HUDEP-2 (cell line): ENCODE data around the gene DRAP1.

Experiments
- DNase-seq, 76 experiments: peaks; one replicate each; lab custom pipeline; 2025; ENCODE audit not compliant: unreplicated experiment in 76 of 76; lab: John Stamatoyannopoulos, UW

DRAP1 gene

DNA sequence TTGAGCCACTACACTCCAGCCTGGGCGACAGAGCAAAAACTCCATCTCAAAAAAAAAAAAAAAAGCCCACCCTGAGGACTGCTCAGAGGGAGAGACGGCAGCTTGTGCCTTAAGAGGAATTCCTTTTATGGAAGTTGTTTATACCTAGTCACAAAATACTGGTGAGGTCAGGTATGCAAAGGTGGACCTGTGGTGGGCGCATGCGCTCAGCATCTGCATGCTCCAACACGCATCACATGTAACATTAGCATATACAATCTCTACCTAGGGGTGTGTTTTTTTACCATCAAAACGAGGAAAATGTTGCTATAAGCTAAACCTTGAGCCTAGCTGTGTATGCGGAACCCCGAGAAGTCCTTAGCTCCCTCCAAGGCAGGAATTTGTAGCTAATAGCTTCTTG, 35.5 kb downstream of the DRAP1 start:
- DNase-seq = no peak

DNA sequence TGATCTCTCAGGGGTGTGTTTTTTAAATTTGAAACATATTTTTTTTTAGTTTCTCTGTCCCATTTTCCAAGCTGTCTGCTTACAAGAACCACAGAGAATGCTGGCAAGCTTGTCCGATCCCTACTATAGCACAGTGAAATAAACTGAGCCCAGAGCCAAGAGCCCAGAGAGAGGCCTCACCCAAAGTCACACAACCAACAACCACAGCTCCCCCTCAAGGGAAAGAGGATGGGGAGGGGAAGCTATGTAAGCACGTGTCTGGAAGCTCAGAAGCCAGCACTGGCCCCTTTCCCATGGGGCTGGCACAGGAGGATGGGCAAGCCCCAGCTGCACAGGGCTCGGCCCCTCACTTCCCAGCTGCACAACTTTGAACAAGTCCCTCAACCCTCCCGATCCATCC, 39.1 kb downstream of the DRAP1 start:
- peak in 1 of 76 experiments; percentile 1 for DNase-seq

DNA sequence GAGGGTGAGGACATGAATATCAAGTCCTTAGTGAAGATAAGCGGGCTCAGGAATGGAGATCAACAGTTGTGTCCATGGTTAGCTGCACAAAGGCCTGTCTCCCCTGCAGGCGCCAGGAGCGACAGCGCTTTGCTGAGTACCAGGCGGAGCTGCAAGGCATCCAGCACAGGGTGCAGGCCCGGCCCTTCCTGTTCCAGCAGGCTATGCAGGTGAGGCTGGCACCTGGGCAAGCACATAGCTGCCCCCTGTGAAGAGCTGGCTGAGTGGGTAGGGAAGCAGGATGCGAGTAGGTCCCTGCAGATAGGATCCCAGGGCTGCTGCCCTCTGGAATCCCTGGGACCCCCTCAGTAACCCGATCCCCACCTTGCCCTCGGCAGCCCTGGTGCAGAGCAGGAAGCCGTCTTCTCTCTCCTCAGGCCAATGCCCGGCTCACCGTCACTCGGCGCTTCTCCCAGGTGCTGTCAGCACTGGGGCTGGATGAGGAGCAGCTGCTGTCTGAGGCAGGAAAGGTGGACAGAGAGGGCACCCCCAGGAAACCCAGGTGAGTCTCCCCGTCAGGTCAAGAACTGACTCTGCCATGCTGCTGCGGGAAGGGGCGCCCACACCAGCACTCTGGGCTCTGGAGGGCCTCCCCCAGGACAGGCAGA, 39.7 kb downstream of the DRAP1 start:
- DNase-seq = no peak

DNA sequence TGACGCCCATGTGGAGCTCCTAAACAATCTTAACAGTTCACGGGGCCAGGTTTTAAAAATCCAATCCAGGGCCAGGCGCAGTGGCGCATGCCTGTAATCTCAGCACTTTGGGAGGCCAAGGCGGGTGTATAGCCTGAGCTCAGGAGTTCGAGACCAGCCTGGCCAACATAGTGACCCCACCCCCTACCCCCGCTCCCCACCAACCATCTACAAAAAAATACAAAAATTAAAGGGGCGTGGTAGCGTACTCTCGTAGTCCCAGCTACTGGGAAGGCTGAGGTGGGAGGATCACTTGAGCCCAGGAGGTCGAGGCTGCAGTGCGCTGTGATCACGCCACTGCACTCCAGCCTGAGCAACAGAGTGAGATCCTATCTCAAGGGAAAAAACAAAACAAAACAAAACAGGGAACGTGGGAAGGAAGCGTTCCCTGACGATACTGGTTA, 41.6 kb downstream of the DRAP1 start:
- peak in 4 of 76 experiments; percentile 6 to 42 (median 28) for DNase-seq

DNA sequence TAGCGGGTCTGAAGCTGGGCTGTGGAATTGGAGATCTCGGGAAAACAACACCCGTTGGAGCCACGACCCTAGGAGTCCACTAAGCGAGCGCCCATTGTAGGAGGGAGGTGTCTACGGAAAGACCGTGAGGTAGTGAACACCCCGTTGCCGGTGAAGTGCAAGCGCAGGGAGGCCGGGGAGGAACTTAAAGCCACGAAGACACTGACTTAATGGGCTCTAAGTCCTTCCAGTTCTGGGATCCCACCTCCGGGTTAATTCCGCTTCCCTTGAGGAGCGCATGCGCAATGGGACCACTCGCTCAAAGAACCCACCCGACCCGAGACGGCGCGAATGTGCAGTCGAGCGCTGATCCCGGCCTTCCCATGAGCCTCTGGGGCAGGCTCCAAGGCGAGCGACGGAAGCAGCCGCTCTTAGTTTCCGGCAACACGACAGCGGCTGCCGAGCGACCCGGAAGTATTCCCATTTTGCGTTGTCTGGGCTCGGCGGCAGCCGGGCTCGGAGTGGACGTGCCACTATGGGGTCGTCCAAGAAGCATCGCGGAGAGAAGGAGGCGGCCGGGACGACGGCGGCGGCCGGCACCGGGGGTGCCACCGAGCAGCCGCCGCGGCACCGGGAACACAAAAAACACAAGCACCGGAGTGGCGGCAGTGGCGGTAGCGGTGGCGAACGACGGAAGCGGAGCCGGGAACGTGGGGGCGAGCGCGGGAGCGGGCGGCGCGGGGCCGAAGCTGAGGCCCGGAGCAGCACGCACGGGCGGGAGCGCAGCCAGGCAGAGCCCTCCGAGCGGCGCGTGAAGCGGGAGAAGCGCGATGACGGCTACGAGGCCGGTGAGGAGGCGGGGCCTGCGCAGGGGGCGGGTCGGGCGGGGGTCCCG, 42.3 kb downstream of the DRAP1 start, which contains the start of gene SART1:
TSS of gene SART1 (plus strand) at position 468 of the 874 bp plus-strand sequence. CDS start at position 515, 47 bp downstream.
- DNase-seq = peak in 74 of 76 experiments; percentile 71 to 96 (median 91)

DNA sequence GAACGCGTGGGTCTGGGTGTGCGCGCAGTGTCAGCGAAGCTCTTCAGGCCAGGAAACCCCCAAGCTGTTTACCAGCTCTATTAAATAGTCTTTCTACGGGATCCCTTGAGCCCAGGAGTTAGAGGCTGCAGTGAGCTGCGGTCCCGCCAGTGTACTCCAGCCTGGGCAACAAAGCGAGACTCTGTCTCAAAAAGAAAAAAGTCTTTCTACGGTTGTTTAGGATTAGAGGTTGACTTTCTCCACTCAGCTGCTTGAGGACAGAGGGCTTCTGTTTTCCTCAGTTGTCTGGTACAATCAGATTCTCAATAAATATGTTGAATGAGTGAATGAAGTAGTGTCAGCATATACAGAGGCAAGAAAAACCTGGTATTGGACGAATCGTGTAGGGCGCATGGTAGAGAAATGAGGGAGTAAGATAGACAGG, 42.9 kb downstream of the DRAP1 start:
- DNase-seq = peak in 1 of 76 experiments; percentile 12

DNA sequence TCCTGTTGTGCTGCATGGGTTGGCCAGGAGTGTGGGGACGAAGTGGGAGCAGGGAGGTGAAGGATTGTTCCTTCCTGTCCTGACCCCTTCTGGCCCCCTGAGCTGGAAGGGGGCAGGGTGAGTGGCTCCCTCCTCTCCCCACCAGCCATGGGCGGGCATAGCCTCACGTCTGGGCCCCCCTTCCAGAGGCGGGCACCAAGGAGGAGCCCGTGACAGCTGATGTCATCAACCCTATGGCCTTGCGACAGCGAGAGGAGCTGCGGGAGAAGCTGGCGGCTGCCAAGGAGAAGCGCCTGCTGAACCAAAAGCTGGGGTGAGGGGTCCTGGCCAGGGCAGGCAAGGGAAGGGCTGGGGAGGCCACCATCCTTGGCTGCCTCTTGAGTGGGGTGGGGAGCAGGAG, 45.7 kb downstream of the DRAP1 start:
- no peak for DNase-seq

DNA sequence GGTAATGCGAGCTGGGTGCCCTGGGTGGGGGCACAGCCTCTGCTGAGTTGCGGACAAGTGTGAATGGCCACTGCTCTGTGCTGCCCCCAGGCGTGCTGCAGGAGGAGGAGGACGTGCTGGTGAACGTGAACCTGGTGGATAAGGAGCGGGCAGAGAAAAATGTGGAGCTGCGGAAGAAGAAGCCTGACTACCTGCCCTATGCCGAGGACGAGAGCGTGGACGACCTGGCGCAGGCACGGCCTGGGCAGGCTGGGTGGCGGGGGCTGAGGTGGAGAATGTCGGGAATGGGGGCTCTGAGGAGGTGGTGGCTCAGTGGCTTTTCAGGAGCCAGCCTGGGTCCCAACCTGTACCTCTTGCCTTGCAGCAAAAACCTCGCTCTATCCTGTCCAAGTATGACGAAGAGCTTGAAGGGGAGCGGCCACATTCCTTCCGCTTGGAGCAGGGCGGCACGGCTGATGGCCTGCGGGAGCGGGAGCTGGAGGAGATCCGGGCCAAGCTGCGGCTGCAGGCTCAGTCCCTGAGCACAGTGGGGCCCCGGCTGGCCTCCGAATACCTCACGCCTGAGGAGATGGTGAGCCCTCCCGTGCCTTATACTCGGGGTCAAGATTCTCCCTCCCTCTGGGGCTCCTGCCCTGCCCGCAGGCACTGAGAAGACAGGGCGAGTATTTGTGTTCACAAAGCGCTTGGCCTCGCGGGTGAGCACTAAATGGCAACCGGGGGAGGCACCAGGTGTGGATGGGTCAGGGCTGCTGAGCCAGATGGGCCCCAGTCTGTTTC, 46.9 kb downstream of the DRAP1 start:
- DNase-seq = no peak

DNA sequence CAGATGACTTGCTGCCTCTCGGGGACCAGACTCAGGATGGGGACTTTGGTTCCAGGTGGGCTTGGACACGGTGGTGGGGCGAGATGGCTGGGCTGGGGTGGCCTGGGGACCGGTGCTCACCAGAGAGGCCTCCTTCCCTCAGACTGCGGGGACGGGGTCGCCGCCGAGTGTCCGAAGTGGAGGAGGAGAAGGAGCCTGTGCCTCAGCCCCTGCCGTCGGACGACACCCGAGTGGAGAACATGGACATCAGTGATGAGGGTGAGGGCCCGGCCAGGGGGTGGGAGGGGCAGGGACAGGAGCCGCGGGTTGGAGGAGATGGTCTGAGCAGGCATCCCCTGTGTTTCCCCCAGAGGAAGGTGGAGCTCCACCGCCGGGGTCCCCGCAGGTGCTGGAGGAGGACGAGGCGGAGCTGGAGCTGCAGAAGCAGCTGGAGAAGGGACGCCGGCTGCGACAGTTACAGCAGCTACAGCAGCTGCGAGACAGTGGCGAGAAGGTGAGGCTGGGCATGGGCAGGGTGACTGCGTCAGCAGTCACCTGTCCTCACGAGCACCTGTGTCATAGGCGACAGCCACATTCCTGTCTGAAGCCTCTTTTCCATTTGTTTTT, 48.2 kb downstream of the DRAP1 start:
- DNase-seq = no peak

DNA sequence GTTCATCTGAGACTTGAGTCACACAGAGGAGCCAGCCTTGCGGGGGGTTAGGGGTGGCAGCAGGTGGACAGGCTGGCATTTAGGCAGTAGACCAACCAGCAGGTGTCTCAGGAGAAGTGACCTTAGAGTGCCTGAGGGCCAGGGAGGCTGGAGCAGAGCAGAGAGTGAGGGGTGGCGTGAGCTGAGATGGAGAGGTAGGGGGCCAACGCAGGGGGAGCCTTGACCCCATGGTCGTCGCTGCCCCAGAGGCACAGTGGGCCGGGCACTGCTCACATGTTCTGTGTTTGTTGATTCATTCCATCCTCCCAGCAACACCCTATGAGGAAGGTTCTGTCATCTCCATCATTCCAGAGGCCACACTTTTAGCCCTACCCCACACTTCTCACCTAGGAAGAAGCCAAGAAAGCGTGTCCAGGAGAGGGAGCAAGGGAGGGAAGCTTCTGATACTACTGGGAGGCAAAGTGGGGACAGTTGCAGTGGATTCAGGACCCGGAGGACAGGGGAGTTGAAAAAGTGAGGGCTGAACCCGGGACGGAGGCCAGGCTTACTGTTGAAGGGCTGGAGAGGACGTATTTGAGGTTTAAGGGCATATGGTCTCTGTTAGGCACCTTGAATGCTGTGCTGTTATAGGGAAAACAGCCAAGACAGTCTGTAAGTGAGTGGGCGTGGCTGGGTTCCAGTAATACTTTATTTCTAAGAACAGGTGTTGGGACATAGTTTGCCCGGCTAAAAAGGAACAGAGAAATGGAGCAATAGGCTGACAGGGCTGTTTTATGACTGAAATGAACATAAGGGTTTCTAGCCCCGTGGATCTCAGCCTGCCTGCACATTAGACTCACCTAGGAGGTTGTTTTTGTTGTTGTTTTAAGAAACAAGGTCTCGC, 49.6 kb downstream of the DRAP1 start:
- DNase-seq = no peak
